H1 (cell line): ENCODE results near the gene ENPP3. TPM values are rescaled to one million over a fixed set of nuclear protein-coding genes. Genes with fewer than 3 reads are reported as not detected.

Experiments used
- CTCF ChIA-PET: fragments of 300-600 bp; sonication (Branson Sonifier 250); formaldehyde crosslinking; loops from one replicate; lab custom pipeline; 2021; ENCODE audit not compliant: partially characterized antibody; lab: Charles Lee
- POLR2A ChIA-PET: fragments of 300-600 bp; sonication (Branson Sonifier 250); formaldehyde crosslinking; loops from one replicate; lab custom pipeline; 2021; ENCODE audit warnings: inconsistent platforms; ENCODE audit not compliant: partially characterized antibody; lab: Charles Lee
- DNase-seq, 2 experiments: peaks; one replicate each; pipeline versions ENCODE4 v3.0.0 to v3.0.0-alpha.2; 2010 to 2022; ENCODE audit warnings: low spot score in 2 of 2, low read depth in 1 of 2, mixed read lengths in 1 of 2
- FAIRE-seq: peaks from 2 replicates; lab custom pipeline; 2011; peaks lifted over from hg19 to GRCh38; lab: Jason Lieb, UNC
- H2AFZ ChIP-seq: 2 replicates; pipeline ENCODE4 v1.8.1; 2012; ENCODE audit warnings: low read length, inconsistent platforms
- H2AK5ac ChIP-seq: 2 replicates; pipeline ENCODE4 v1.6.1; 2013; ENCODE audit warnings: low read depth, low read length
- H2BK120ac ChIP-seq: replicated peaks from 2 replicates; pipeline ENCODE3; 2013; ENCODE audit warnings: low read depth, low read length, inconsistent platforms
- H2BK12ac ChIP-seq: 2 replicates; pipeline ENCODE4 v1.6.1; 2013; ENCODE audit warnings: low read depth, low read length
- H2BK15ac ChIP-seq: 2 replicates; pipeline ENCODE4 v1.6.1; 2013; ENCODE audit warnings: low read length
- H2BK20ac ChIP-seq: 2 replicates; pipeline ENCODE4 v1.6.1; 2013; ENCODE audit warnings: low read length
- H2BK5ac ChIP-seq: 2 replicates; pipeline ENCODE4 v1.6.1; 2013; ENCODE audit warnings: low read depth, low read length
- H3K14ac ChIP-seq: 2 replicates; pipeline ENCODE4 v1.6.1; 2013; ENCODE audit warnings: inconsistent platforms; ENCODE audit not compliant: insufficient read length
- H3K18ac ChIP-seq: 2 replicates; pipeline ENCODE4 v1.6.1; 2013; ENCODE audit warnings: low read length; ENCODE audit errors: extremely low read depth
- H3K23ac ChIP-seq: 2 replicates; pipeline ENCODE4 v1.6.1; 2013; ENCODE audit warnings: inconsistent platforms; ENCODE audit not compliant: insufficient read length
- H3K23me2 ChIP-seq: 2 replicates; pipeline ENCODE4 v1.6.1; 2013; ENCODE audit warnings: low read depth, low read length
- H3K27ac ChIP-seq: 2 replicates; pipeline ENCODE4 v1.6.1; 2011; ENCODE audit warnings: low read depth, low read length, inconsistent platforms
- H3K27me3 ChIP-seq, 4 experiments: replicated peaks in 1 of 4; 1 replicate in 1 of 4; 2 replicates in 3 of 4; pipeline versions ENCODE4 v1.6.1 to v1.8.1; 2011 to 2013; ENCODE audit warnings: low read length in 3 of 4, mild to moderate bottlenecking in 3 of 4, inconsistent platforms in 2 of 4, mixed read lengths in 2 of 4, moderate library complexity in 1 of 4; ENCODE audit not compliant: control insufficient read depth in 3 of 4, insufficient read depth in 3 of 4; ENCODE audit errors: extremely low read depth in 1 of 4
- H3K36me3 ChIP-seq, 4 experiments: 2 replicates each; pipeline versions ENCODE4 v1.6.1 to v1.8.1; 2011 to 2013; ENCODE audit warnings: mild to moderate bottlenecking in 4 of 4, low read length in 3 of 4, moderate library complexity in 2 of 4, control low read depth in 1 of 4, inconsistent platforms in 1 of 4; ENCODE audit not compliant: insufficient read depth in 4 of 4, control insufficient read depth in 2 of 4
- H3K4ac ChIP-seq: replicated peaks from 2 replicates; pipeline ENCODE3; 2013; ENCODE audit warnings: low read length, low read depth, mixed read lengths, inconsistent platforms; ENCODE audit not compliant: insufficient read length
- H3K4me1 ChIP-seq, 4 experiments: replicated peaks in 1 of 4; 1 replicate in 1 of 4; 2 replicates in 3 of 4; pipeline versions ENCODE4 v1.6.1 to v1.8.1; 2011 to 2013; ENCODE audit warnings: low read length in 3 of 4, inconsistent platforms in 2 of 4, mixed read lengths in 1 of 4; ENCODE audit not compliant: insufficient read depth in 4 of 4, control insufficient read depth in 3 of 4
- H3K4me2 ChIP-seq, 2 experiments: 2 replicates each; pipeline versions ENCODE4 v1.6.1 to v1.8.1; 2011 to 2013; ENCODE audit warnings: low read depth in 2 of 2, low read length in 2 of 2, control low read depth in 1 of 2, inconsistent platforms in 1 of 2, mild to moderate bottlenecking in 1 of 2; ENCODE audit not compliant: insufficient read depth in 1 of 2
- H3K4me3 ChIP-seq, 4 experiments: fragments of 200-600, 300-600 bp in 1 of 4; sonication (generic), shearing (Covaris generic), sonication (Bioruptor Twin) in 1 of 4; 2 replicates each; pipeline versions ENCODE4 v1.5.1 to v1.8.1; 2011 to 2016; ENCODE audit warnings: low read length in 4 of 4, low read depth in 3 of 4, control low read depth in 2 of 4, inconsistent platforms in 2 of 4, mild to moderate bottlenecking in 2 of 4, mixed read lengths in 1 of 4, moderate library complexity in 1 of 4; ENCODE audit not compliant: insufficient read depth in 2 of 4; ENCODE audit errors: extremely low read depth in 1 of 4
- H3K56ac ChIP-seq: replicated peaks from 2 replicates; pipeline ENCODE3; 2013; ENCODE audit warnings: low read depth, mild to moderate bottlenecking, mixed read lengths, low read length, inconsistent platforms; ENCODE audit not compliant: insufficient read length
- H3K79me1 ChIP-seq: 2 replicates; pipeline ENCODE4 v1.6.1; 2013; ENCODE audit warnings: low read depth, low read length, control low read depth
- H3K79me2 ChIP-seq, 2 experiments: 2 replicates each; pipeline versions ENCODE4 v1.6.1 to v1.8.1; 2012 to 2013; ENCODE audit warnings: low read length in 2 of 2, mild to moderate bottlenecking in 2 of 2, inconsistent platforms in 1 of 2; ENCODE audit not compliant: insufficient read depth in 2 of 2, control insufficient read depth in 1 of 2
- H3K9ac ChIP-seq, 4 experiments: replicated peaks in 1 of 4; 1 replicate in 1 of 4; 2 replicates in 3 of 4; pipeline versions ENCODE4 v1.6.1 to v1.8.1; 2011 to 2013; ENCODE audit warnings: low read depth in 3 of 4, low read length in 3 of 4, control low read depth in 2 of 4, mild to moderate bottlenecking in 2 of 4, moderate library complexity in 2 of 4, inconsistent platforms in 1 of 4; ENCODE audit errors: extremely low read depth in 1 of 4
- H3K9me3 ChIP-seq, 2 experiments: 2 replicates each; pipeline versions ENCODE4 v1.6.1 to v1.8.1; 2012 to 2013; ENCODE audit warnings: mild to moderate bottlenecking in 2 of 2, moderate library complexity in 2 of 2, control low read depth in 1 of 2, inconsistent platforms in 1 of 2, low read depth in 1 of 2, low read length in 1 of 2, mixed read lengths in 1 of 2; ENCODE audit not compliant: insufficient read depth in 2 of 2
- H4K20me1 ChIP-seq, 2 experiments: replicated peaks in 1 of 2; 2 replicates each; pipeline versions ENCODE3 to v1.8.1; 2011 to 2013; ENCODE audit warnings: inconsistent platforms in 2 of 2, low read length in 2 of 2, mild to moderate bottlenecking in 1 of 2; ENCODE audit not compliant: insufficient read depth in 2 of 2, control insufficient read depth in 1 of 2
- H4K5ac ChIP-seq: 2 replicates; pipeline ENCODE4 v1.6.1; 2013; ENCODE audit warnings: low read length, low read depth, mixed read lengths, inconsistent platforms; ENCODE audit not compliant: insufficient read length
- H4K8ac ChIP-seq: 2 replicates; pipeline ENCODE4 v1.8.0; 2013; ENCODE audit warnings: mild to moderate bottlenecking, moderate library complexity, low read length, inconsistent platforms; ENCODE audit not compliant: insufficient read depth; ENCODE audit errors: extremely low read depth
- H4K91ac ChIP-seq: replicated peaks from 2 replicates; pipeline ENCODE3; 2013; ENCODE audit warnings: low read length, mixed read lengths, inconsistent platforms; ENCODE audit not compliant: insufficient read length
- CBX8 ChIP-seq: fragments of 300-800, 300-1000 bp; sonication (generic); IDR thresholded peaks from 2 replicates; pipeline ENCODE4 v1.7.1; 2016; ENCODE audit warnings: low read depth, low read length, borderline replicate concordance
- FOSL1 ChIP-seq: IDR thresholded peaks from 2 replicates; pipeline ENCODE4 v1.6.1; 2011; ENCODE audit warnings: mild to moderate bottlenecking, low read depth, low read length, moderate library complexity; ENCODE audit not compliant: insufficient read depth
- HDAC6 ChIP-seq: IDR thresholded peaks from one replicate; pipeline ENCODE4 v1.7.1; 2012; ENCODE audit warnings: low read depth, mild to moderate bottlenecking, inconsistent platforms, low read length, moderate library complexity
- MAFK ChIP-seq: IDR thresholded peaks from 2 replicates; pipeline ENCODE4 v1.6.1; 2012; ENCODE audit warnings: low read depth, mild to moderate bottlenecking, improper control_type of control experiment, low read length
- PHF8 ChIP-seq: fragments of 200-600 bp; sonication (generic); conservative IDR thresholded peaks from 2 replicates; pipeline ENCODE4 v1.7.1; 2012; ENCODE audit warnings: low read depth, mild to moderate bottlenecking, inconsistent platforms, low read length, moderate library complexity
- RBBP5 ChIP-seq: IDR thresholded peaks from 2 replicates; pipeline ENCODE4 v1.7.1; 2012; ENCODE audit warnings: low read depth, mild to moderate bottlenecking, inconsistent platforms, low read length, moderate library complexity, borderline replicate concordance
- SP4 ChIP-seq: IDR thresholded peaks from 2 replicates; pipeline ENCODE4 v1.6.1; 2012; ENCODE audit warnings: low read length, inconsistent platforms
- SRF ChIP-seq: IDR thresholded peaks from 2 replicates; pipeline ENCODE4 v1.6.1; 2011; ENCODE audit warnings: mild to moderate bottlenecking, low read depth, low read length, moderate library complexity
- TAF7 ChIP-seq: optimal IDR thresholded peaks from 2 replicates; pipeline ENCODE3; 2011; ENCODE audit warnings: low read depth, mild to moderate bottlenecking, inconsistent platforms, low read length, moderate library complexity, borderline replicate concordance
- TBP ChIP-seq: IDR thresholded peaks from 2 replicates; pipeline ENCODE4 v1.6.1; 2011; ENCODE audit warnings: low read depth, low read length, improper control_type of control experiment
- ZNF274 ChIP-seq: IDR thresholded peaks from 2 replicates; pipeline ENCODE4 v1.7.0; 2012; ENCODE audit warnings: low read length, borderline replicate concordance; ENCODE audit errors: extremely low read depth
- WGBS, 2 experiments: shearing (Covaris generic) in 1 of 2; methylation state at CpG; one replicate each; pipeline versions ENCODE4 v1.1.6 to v1.1.7; 2013 to 2015; ENCODE audit warnings: low lambda C conversion rate in 2 of 2, mixed read lengths in 2 of 2, inconsistent platforms in 1 of 2, low coverage in 1 of 2, missing lambda C conversion rate in 1 of 2; ENCODE audit not compliant: insufficient replicate concordance in 2 of 2, insufficient coverage in 1 of 2, insufficient read length in 1 of 2; ENCODE audit errors: extremely low coverage in 1 of 2, missing lambda C conversion rate in 1 of 2; 5-methylcytosine and 5-hydroxymethylcytosine counted together
- polyA plus RNA-seq, 7 experiments: library from polyadenylated mRNA; depleted of rRNA in 3 of 7; stranded (reverse) in 5 of 7; unstranded in 2 of 7; fragments of >200 nt in 5 of 7; fragments of 200-250 nt in 2 of 7; gene quantifications; 1 replicate in 5 of 7; 2 replicates in 1 of 7; 4 replicates in 1 of 7; pipeline versions ENCODE4 v1.2.1 to v1.2.3, GENCODE V29; 2011 to 2013; ENCODE audit warnings: missing spikeins in 2 of 7, mixed read lengths in 2 of 7
- total RNA-seq: library from RNA; stranded (reverse); fragmentation: NEBNext Ultra II Directional; extraction: Animal tissue kit (Norgen Biotek cat#: 25700); gene quantifications from 2 replicates; pipeline ENCODE4 v1.2.1, GENCODE V29; 2021

Gene ENPP3
- total and polyA plus RNA-seq, 2 of the 8 experiments (the other 6 are each of a cell fraction or from before 2014, with no cell fraction given): 0.11 TPM; not detected in 1

DNA sequence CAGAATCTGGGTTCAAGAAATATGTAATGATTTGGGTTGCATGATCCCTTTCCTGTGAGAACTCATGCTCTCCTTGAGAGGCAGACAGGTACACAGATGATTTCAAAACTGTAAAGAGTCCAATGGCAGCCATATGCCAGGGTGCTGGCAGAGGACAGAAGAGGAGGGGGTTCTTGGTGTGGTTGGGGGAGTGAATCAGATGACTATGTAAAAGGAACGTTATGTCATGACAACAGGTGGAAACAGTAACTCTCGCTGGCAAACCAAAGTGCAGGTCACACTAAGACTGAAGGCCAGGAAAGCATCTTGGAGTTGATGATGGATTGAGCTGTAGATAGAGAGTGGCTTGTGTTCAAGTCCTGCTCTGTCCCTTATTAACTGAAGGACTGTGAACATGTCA lies 43.8 kb downstream of the ENPP3 start:
- H2BK120ac ChIP-seq: no peak overlapping the region
- no peak for TF ChIP-seq FOSL1
- no peak for TF ChIP-seq SRF
- no peak for TF ChIP-seq TAF7
- TF ChIP-seq TBP: no peak
- TF ChIP-seq HDAC6: no peak
- no peak for TF ChIP-seq RBBP5
- no peak for TF ChIP-seq SP4
- TF ChIP-seq MAFK: no peak
- TF ChIP-seq CBX8: no peak
- TF ChIP-seq PHF8: no peak
- TF ChIP-seq ZNF274: no peak
- H2AK5ac ChIP-seq: no peak overlapping the region
- H3K79me1 ChIP-seq: no peaks in the 10 kb centered on the region
- H4K5ac ChIP-seq: no peak overlapping the region
- no peak overlapping the region for H3K14ac ChIP-seq
- H3K4me1 ChIP-seq: peaks cover 0 to 6% (median 0%) of the 10 kb centered on the region in 4 experiments; a peak in 1 of 7 replicates
- H3K4me2 ChIP-seq: no peak overlapping the region
- no peaks in the 10 kb centered on the region for H3K9me3 ChIP-seq
- H3K18ac ChIP-seq: no peak overlapping the region
- H2BK15ac ChIP-seq: no peak overlapping the region
- no peaks in the 10 kb centered on the region for H3K23me2 ChIP-seq
- H3K56ac ChIP-seq: no peak overlapping the region
- no peak overlapping the region for H3K4me3 ChIP-seq
- H3K23ac ChIP-seq: no peak overlapping the region
- no peak overlapping the region for H2BK5ac ChIP-seq
- H3K27me3 ChIP-seq: no peaks in the 10 kb centered on the region
- H4K20me1 ChIP-seq: no peaks in the 10 kb centered on the region
- H3K4ac ChIP-seq: no peak overlapping the region
- no peaks in the 10 kb centered on the region for H3K79me2 ChIP-seq
- H2AFZ ChIP-seq: no peak overlapping the region
- no peak overlapping the region for H3K9ac ChIP-seq
- POLR2A ChIA-PET: no interaction called here
- no peak overlapping the region for H3K27ac ChIP-seq
- H4K8ac ChIP-seq: no peak overlapping the region
- no peak overlapping the region for H2BK12ac ChIP-seq
- H2BK20ac ChIP-seq: no peak overlapping the region
- H4K91ac ChIP-seq: no peak overlapping the region
- H3K36me3 ChIP-seq: no peaks in the 10 kb centered on the region
- 94% methylated on average over 2 of the region's 2 CpGs; no CpG with 5 or more reads in 1 of the 2 experiments for WGBS, 2 experiments
- no peak for FAIRE-seq
- no peak for DNase-seq
- CTCF ChIA-PET: no interaction called here
